A549 (cell line): Measurements from ENCODE around the gene PDCD1.

Experiments
- BHLHE40 ChIP-seq: IDR thresholded peaks from 2 replicates; pipeline ENCODE4 v1.6.1; 2012; ENCODE audit warnings: low read depth, low read length, inconsistent platforms
- CTCF ChIP-seq: fragments of >200 bp; sonication (Bioruptor Twin); formaldehyde crosslinking; IDR thresholded peaks from 3 replicates; pipeline ENCODE4 v1.5.1; 2016
- KDM1A ChIP-seq: fragments of 200-600 bp; sonication (generic); IDR thresholded peaks from 2 replicates; pipeline ENCODE4 v1.6.1; 2016; ENCODE audit warnings: low read depth, mild to moderate bottlenecking
- MYC ChIP-seq: IDR thresholded peaks from 2 replicates; pipeline ENCODE4 v1.6.1; 2012; ENCODE audit warnings: mild to moderate bottlenecking, inconsistent platforms, low read length, improper control_type of control experiment, borderline replicate concordance
- PBX3 ChIP-seq: IDR thresholded peaks from 2 replicates; pipeline ENCODE4 v1.6.1; 2012
- POLR2A ChIP-seq: IDR thresholded peaks from 2 replicates; pipeline ENCODE4 v1.6.1; 2012; ENCODE audit warnings: mild to moderate bottlenecking, low read length
- RCOR1 ChIP-seq: fragments of 150-350 bp; IDR thresholded peaks from 2 replicates; pipeline ENCODE4 v1.6.1; 2014; ENCODE audit warnings: antibody characterized with exemption, low read length, low read depth
- ZFP36 ChIP-seq: fragments of 450-650 bp; IDR thresholded peaks from 2 replicates; pipeline ENCODE4 v1.6.1; 2014; ENCODE audit warnings: borderline replicate concordance; ENCODE audit not compliant: partially characterized antibody

- TF ChIP-seq CTCF = no peak
- TF ChIP-seq RCOR1 = no peak
- TF ChIP-seq KDM1A = no peak
- TF ChIP-seq POLR2A = no peak
- no peak for TF ChIP-seq ZFP36
- TF ChIP-seq PBX3 = no peak
- TF ChIP-seq MYC = no peak
- TF ChIP-seq BHLHE40 = no peak
These were observed 15.1 kb upstream of the PDCD1 start for GRCh38 chr2:241873803-241874110.
